Measurements from ENCODE around the gene OXNAD1. TPM values are rescaled to one million over a fixed set of nuclear protein-coding genes. Genes with fewer than 3 reads are reported as not detected.

Gene OXNAD1
- total RNA-seq, 2 experiments from 2014 or later, result 18.1 to 18.7 TPM

DNA sequence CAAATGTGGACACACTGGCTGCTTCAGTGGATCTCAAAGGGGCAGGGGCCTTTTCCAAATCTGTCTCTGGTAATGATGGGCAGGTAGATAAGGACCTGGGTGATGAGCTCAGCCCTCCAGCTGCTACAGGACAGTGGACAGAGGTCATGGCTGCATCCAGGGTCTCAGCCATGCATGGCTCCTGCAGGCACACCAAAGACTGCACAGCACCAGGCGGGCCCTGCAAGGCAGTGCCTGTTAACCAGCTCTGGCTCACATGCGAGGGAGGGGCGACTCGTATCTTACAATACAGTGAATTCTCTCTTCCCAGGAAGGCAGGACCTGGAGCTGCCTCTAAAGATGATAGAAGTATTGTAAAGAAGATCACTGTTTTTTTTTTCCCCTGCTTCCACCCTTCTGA, 58.7 kb downstream of the OXNAD1 start:
- Histone ChIP-seq H2AFZ (ENCODE audit: low read length) (no peak overlapping the region), H3K79me2 (ENCODE audit: insufficient read depth, low read depth, low read length) (no peaks in the 10 kb centered on the region), H3K9me3 (ENCODE audit: low read length) (no peaks in the 10 kb centered on the region), H3K4me2 (ENCODE audit: low read length) (no peak overlapping the region), H3K36me3 (ENCODE audit: insufficient read depth, low read length) (peaks cover 96% of the 10 kb centered on the region), H3K27ac (ENCODE audit: low read depth, low read length, poor library complexity, severe bottlenecking) (no peak overlapping the region), H4K20me1 (ENCODE audit: insufficient read depth, low read length) (no peaks in the 10 kb centered on the region), H3K4me3 (ENCODE audit: low read depth, low read length, poor library complexity, severe bottlenecking) (no peak overlapping the region), H3K4me1 (ENCODE audit: insufficient read depth, low read length, poor library complexity, severe bottlenecking) (no peaks in the 10 kb centered on the region), H3K9me2 (ENCODE audit: insufficient read depth, low read length) (no peaks in the 10 kb centered on the region)
- POLR2A ChIA-PET, result interaction anchor here (1.4 kb wide), 1 partner anchor 16 kb away, joined by 4 read pairs; no protein-coding TSS in a partner anchor
- no peak for DNase-seq (ENCODE audit: low spot score)
- TF ChIP-seq, protein P1, sequence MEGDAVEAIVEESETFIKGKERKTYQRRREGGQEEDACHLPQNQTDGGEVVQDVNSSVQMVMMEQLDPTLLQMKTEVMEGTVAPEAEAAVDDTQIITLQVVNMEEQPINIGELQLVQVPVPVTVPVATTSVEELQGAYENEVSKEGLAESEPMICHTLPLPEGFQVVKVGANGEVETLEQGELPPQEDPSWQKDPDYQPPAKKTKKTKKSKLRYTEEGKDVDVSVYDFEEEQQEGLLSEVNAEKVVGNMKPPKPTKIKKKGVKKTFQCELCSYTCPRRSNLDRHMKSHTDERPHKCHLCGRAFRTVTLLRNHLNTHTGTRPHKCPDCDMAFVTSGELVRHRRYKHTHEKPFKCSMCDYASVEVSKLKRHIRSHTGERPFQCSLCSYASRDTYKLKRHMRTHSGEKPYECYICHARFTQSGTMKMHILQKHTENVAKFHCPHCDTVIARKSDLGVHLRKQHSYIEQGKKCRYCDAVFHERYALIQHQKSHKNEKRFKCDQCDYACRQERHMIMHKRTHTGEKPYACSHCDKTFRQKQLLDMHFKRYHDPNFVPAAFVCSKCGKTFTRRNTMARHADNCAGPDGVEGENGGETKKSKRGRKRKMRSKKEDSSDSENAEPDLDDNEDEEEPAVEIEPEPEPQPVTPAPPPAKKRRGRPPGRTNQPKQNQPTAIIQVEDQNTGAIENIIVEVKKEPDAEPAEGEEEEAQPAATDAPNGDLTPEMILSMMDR (conservative IDR thresholded peaks at IDR 0.05; ENCODE audit: low read length), result no peak
- no peak for TF ChIP-seq EZH2phosphoT487 (IDR thresholded peaks at IDR 0.05; ENCODE audit: borderline replicate concordance, low read depth, low read length)
- intact Hi-C loops (cut with micrococcal nuclease; ENCODE audit: unreplicated experiment), result no loop called here
- CTCF ChIA-PET (ENCODE audit: unreplicated experiment), result no interaction called here
- BruUV-seq (replicated peaks), result no TSS peak

DNA sequence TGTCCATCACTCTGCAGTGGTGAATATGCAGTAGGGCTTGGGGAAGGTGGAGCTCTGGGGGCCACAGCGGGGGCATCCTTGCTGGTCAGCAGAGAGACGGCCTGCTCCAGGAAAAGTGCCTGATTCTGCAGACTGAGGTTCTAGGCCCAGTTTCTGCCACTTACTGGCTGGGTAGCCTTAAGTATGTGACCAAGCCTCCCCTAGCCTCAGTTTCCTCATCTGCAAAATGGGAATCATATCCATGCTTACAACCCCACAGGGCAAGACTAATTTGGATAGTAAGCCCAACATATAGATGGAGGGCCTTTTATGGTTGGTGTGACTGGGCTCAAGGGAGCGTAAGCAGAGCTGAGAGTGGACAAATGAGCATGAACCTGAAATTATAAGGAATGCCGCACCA, 60.8 kb downstream of the OXNAD1 start:
- ChIA-PET POLR2A (no interaction called here), CTCF (ENCODE audit: unreplicated experiment) (interaction anchor here (0.6 kb wide), 1 partner anchor 79 kb away, joined by 3 read pairs; no protein-coding TSS in a partner anchor)
- no TSS peak for BruUV-seq (replicated peaks)
- no peaks in the 10 kb centered on the region for H3K4me1 ChIP-seq (ENCODE audit: insufficient read depth, low read length, poor library complexity, severe bottlenecking)
- no peaks in the 10 kb centered on the region for H4K20me1 ChIP-seq (ENCODE audit: insufficient read depth, low read length)
- no peaks in the 10 kb centered on the region for H3K79me2 ChIP-seq (ENCODE audit: insufficient read depth, low read depth, low read length)
- DNase-seq (ENCODE audit: low spot score), result no peak
- no peaks in the 10 kb centered on the region for H3K9me2 ChIP-seq (ENCODE audit: insufficient read depth, low read length)
- H3K36me3 ChIP-seq (ENCODE audit: insufficient read depth, low read length), result peaks cover 94% of the 10 kb centered on the region
- H3K9me3 ChIP-seq (ENCODE audit: low read length), result no peaks in the 10 kb centered on the region
- H2AFZ ChIP-seq (ENCODE audit: low read length), result no peak overlapping the region
- intact Hi-C loops (cut with micrococcal nuclease; ENCODE audit: unreplicated experiment), result no loop called here
- H3K4me3 ChIP-seq (ENCODE audit: low read depth, low read length, poor library complexity, severe bottlenecking), result no peak overlapping the region
- no peak overlapping the region for H3K4me2 ChIP-seq (ENCODE audit: low read length)
- H3K27ac ChIP-seq (ENCODE audit: low read depth, low read length, poor library complexity, severe bottlenecking), result no peak overlapping the region
- TF ChIP-seq, protein P1 (conservative IDR thresholded peaks at IDR 0.05; ENCODE audit: low read length), result no peak
- no peak for TF ChIP-seq EZH2phosphoT487 (IDR thresholded peaks at IDR 0.05; ENCODE audit: borderline replicate concordance, low read depth, low read length)

DNA sequence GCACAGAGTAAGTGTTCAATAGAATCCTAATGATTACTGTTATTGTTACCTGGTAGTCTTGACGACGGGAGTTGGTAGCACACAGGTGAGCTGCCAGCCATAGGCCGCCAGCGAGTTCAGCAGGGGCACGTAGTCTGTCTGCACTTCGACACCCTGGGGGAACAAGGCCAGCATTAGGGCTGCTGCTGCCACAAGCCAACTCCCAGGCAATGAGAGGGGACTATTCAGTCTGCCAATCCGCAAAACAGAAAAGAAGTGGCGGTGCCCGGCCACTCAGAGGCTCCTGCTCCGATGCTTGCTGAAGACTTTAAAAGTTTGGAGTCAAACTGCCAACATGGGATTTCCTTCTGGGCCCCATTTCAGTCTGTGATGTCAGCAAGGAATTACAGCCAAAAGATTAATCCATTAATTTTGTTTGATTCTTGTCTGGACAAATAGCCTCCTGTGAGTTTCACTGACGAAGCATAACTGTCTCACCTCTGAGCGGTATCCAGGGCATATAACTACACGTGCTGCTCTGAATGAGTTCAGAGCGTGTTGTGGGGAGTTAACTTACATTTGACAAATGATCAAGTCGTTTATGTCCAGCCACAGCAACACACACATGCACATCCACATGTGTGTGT, 61.8 kb downstream of the OXNAD1 start:
- ChIA-PET CTCF (ENCODE audit: unreplicated experiment) (interaction anchor here (0.6 kb wide), 1 partner anchor 78 kb away, joined by 3 read pairs; no protein-coding TSS in a partner anchor), POLR2A (no interaction called here)
- H3K4me3 ChIP-seq (ENCODE audit: low read depth, low read length, poor library complexity, severe bottlenecking), result no peak overlapping the region
- intact Hi-C loops (cut with micrococcal nuclease; ENCODE audit: unreplicated experiment), result no loop called here
- no peak for TF ChIP-seq EZH2phosphoT487 (IDR thresholded peaks at IDR 0.05; ENCODE audit: borderline replicate concordance, low read depth, low read length)
- TF ChIP-seq, protein P1 (conservative IDR thresholded peaks at IDR 0.05; ENCODE audit: low read length), result no peak
- no peak for DNase-seq (ENCODE audit: low spot score)
- peaks cover 6% of the 10 kb centered on the region for H3K9me3 ChIP-seq (ENCODE audit: low read length)
- peaks cover 94% of the 10 kb centered on the region for H3K36me3 ChIP-seq (ENCODE audit: insufficient read depth, low read length)
- no peaks in the 10 kb centered on the region for H3K79me2 ChIP-seq (ENCODE audit: insufficient read depth, low read depth, low read length)
- no peak overlapping the region for H3K27ac ChIP-seq (ENCODE audit: low read depth, low read length, poor library complexity, severe bottlenecking)
- no peak overlapping the region for H3K4me2 ChIP-seq (ENCODE audit: low read length)
- no TSS peak for BruUV-seq (replicated peaks)
- no peaks in the 10 kb centered on the region for H4K20me1 ChIP-seq (ENCODE audit: insufficient read depth, low read length)
- no peaks in the 10 kb centered on the region for H3K4me1 ChIP-seq (ENCODE audit: insufficient read depth, low read length, poor library complexity, severe bottlenecking)
- no peaks in the 10 kb centered on the region for H3K9me2 ChIP-seq (ENCODE audit: insufficient read depth, low read length)
- H2AFZ ChIP-seq (ENCODE audit: low read length), result no peak overlapping the region

Measured in OCI-LY7 (cell line).